CD14-positive monocyte (primary cell): Measurements from ENCODE around the gene VPS52. TPM values are rescaled to one million over a fixed set of nuclear protein-coding genes. Genes with fewer than 3 reads are reported as not detected.

Source experiments
- DNase-seq, 3 donors: peaks; one replicate each; pipeline ENCODE4 v3.0.0-alpha.2; 2011 to 2022
- H2AFZ ChIP-seq: 2 replicates; pipeline ENCODE4 v1.6.0; 2012; ENCODE audit warnings: mild to moderate bottlenecking, low read depth, low read length, inconsistent platforms; ENCODE audit not compliant: insufficient read depth, poor library complexity, severe bottlenecking
- H3K27ac ChIP-seq, 2 donors: 1 replicate in 1 of 2; 2 replicates in 1 of 2; pipeline ENCODE4 v1.5.1; 2012 to 2013; ENCODE audit warnings: low read length in 2 of 2, control low read depth in 1 of 2, inconsistent platforms in 1 of 2, low read depth in 1 of 2, mild to moderate bottlenecking in 1 of 2
- H3K27me3 ChIP-seq, 2 donors: one replicate each; pipeline versions ENCODE4 v1.6.0 to v1.6.1; 2011 to 2013; ENCODE audit warnings: low read length in 2 of 2; ENCODE audit not compliant: control insufficient read depth in 2 of 2, insufficient read depth in 2 of 2
- H3K36me3 ChIP-seq, 2 donors: replicated peaks in 1 of 2; 1 replicate in 1 of 2; 2 replicates in 1 of 2; pipeline versions ENCODE4 v1.5.1 to v1.6.1; 2012 to 2013; ENCODE audit warnings: low read length in 2 of 2, control low read depth in 1 of 2, inconsistent platforms in 1 of 2, mild to moderate bottlenecking in 1 of 2; ENCODE audit not compliant: insufficient read depth in 2 of 2, control insufficient read depth in 1 of 2
- H3K4me1 ChIP-seq, 2 donors: 1 replicate in 1 of 2; 2 replicates in 1 of 2; pipeline versions ENCODE4 v1.5.1 to v1.6.1; 2012 to 2013; ENCODE audit warnings: low read length in 2 of 2, control low read depth in 1 of 2, inconsistent platforms in 1 of 2, mild to moderate bottlenecking in 1 of 2, moderate library complexity in 1 of 2; ENCODE audit not compliant: insufficient read depth in 2 of 2, control insufficient read depth in 1 of 2
- H3K4me2 ChIP-seq: replicated peaks from 2 replicates; pipeline ENCODE3; 2012; ENCODE audit warnings: low read length, moderate library complexity, mild to moderate bottlenecking; ENCODE audit not compliant: poor library complexity, severe bottlenecking; ENCODE audit errors: extremely low read depth
- H3K4me3 ChIP-seq, 3 experiments: fragments of 200-600 bp in 1 of 3; sonication (generic) in 1 of 3; replicated peaks in 1 of 3; 1 replicate in 2 of 3; 2 replicates in 1 of 3; pipeline ENCODE4 v1.5.1; 2011 to 2013; ENCODE audit warnings: low read length in 3 of 3, mild to moderate bottlenecking in 3 of 3, control low read depth in 2 of 3, low read depth in 2 of 3, inconsistent platforms in 1 of 3, moderate library complexity in 1 of 3
- H3K79me2 ChIP-seq: 2 replicates; pipeline ENCODE4 v1.6.0; 2012; ENCODE audit warnings: mild to moderate bottlenecking, control low read depth, inconsistent platforms, low read length, moderate library complexity; ENCODE audit not compliant: insufficient read depth
- H3K9ac ChIP-seq: 2 replicates; pipeline ENCODE4 v1.6.0; 2017; ENCODE audit warnings: low read length, mild to moderate bottlenecking; ENCODE audit not compliant: insufficient read depth, poor library complexity, severe bottlenecking
- H3K9me3 ChIP-seq, 2 donors: replicated peaks in 1 of 2; 1 replicate in 1 of 2; 2 replicates in 1 of 2; pipeline versions ENCODE4 v1.5.1 to v1.6.1; 2012 to 2013; ENCODE audit warnings: low read length in 2 of 2, control low read depth in 1 of 2; ENCODE audit not compliant: control insufficient read depth in 1 of 2, insufficient read depth in 1 of 2
- H4K20me1 ChIP-seq: 2 replicates; pipeline ENCODE4 v1.6.0; 2012; ENCODE audit warnings: mild to moderate bottlenecking, low read length, control low read depth, moderate library complexity; ENCODE audit not compliant: insufficient read depth
- H3K27ac Mint-ChIP-seq, 7 donors: one replicate each; pipeline ENCODE4 v1.8.0; 2020; ENCODE audit warnings: mild to moderate bottlenecking in 7 of 7, mixed read lengths in 7 of 7, moderate library complexity in 6 of 7, inconsistent platforms in 2 of 7
- H3K27me3 Mint-ChIP-seq, 3 donors: one replicate each; pipeline ENCODE4 v1.8.0; 2021 to 2022; ENCODE audit warnings: low read depth in 3 of 3, mild to moderate bottlenecking in 3 of 3, mixed read lengths in 3 of 3, moderate library complexity in 3 of 3, inconsistent platforms in 1 of 3
- H3K36me3 Mint-ChIP-seq, 2 donors: one replicate each; pipeline ENCODE4 v1.8.0; 2020; ENCODE audit warnings: mixed read lengths in 2 of 2, inconsistent platforms in 1 of 2, mild to moderate bottlenecking in 1 of 2
- H3K4me1 Mint-ChIP-seq: one replicate; pipeline ENCODE4 v1.8.0; 2020; ENCODE audit warnings: mild to moderate bottlenecking, mixed read lengths
- H3K4me3 Mint-ChIP-seq, 2 donors: one replicate each; pipeline ENCODE4 v1.8.0; 2020; ENCODE audit warnings: mild to moderate bottlenecking in 2 of 2, mixed read lengths in 2 of 2, moderate library complexity in 1 of 2
- H3K9me3 Mint-ChIP-seq, 7 donors: one replicate each; pipeline ENCODE4 v1.8.0; 2020 to 2022; ENCODE audit warnings: mixed read lengths in 7 of 7, mild to moderate bottlenecking in 6 of 7, moderate library complexity in 6 of 7, inconsistent platforms in 2 of 7
- CTCF ChIP-seq: fragments of 200-600 bp; IDR thresholded peaks from one replicate; pipeline ENCODE4 v1.8.0; 2022; ENCODE audit warnings: antibody characterized with exemption, mild to moderate bottlenecking
- WGBS: methylation state at CpG from one replicate; pipeline ENCODE4 v1.1.5; 2013; ENCODE audit warnings: missing lambda C conversion rate; ENCODE audit not compliant: insufficient coverage; 5-methylcytosine and 5-hydroxymethylcytosine counted together
- intact Hi-C, 2 donors: fragments of 100-400 bp; cut with micrococcal nuclease; formaldehyde crosslinking; loops; one replicate each; pipeline versions ENCODE4 v1.15.0 to v1.15.1; 2023
- polyA plus RNA-seq, 3 donors: library from polyadenylated mRNA; depleted of rRNA in 1 of 3; unstranded in 2 of 3; stranded (reverse) in 1 of 3; fragments of 300-500 nt in 2 of 3; fragments of >200 nt in 1 of 3; fragmentation: Illumina TruSeq in 2 of 3; gene quantifications; 1 replicate in 2 of 3; 2 replicates in 1 of 3; pipeline ENCODE4 v1.2.3, GENCODE V29; 2012 to 2021

VPS52 gene
- polyA plus RNA-seq, 3 donors = 11.0 to 150 (median 14.5) TPM

- WGBS = 88% methylated on average over 8 of the region's 9 CpGs
- H3K27me3 ChIP-seq = no peaks in the 10 kb centered on the region
- intact Hi-C loops = no loop called here
- H3K36me3 ChIP-seq = peaks cover 45 to 80% of the 10 kb centered on the region in 2 donors
- no peak for TF ChIP-seq CTCF
- peak overlapping the region in 1 of 3 experiments; percentile 90 for H3K4me3 ChIP-seq
- no peaks in the 10 kb centered on the region for H3K9me3 Mint-ChIP-seq
- DNase-seq = no peak
- H3K27me3 Mint-ChIP-seq = no peaks in the 10 kb centered on the region
- H3K27ac Mint-ChIP-seq = peak overlapping the region in 2 of 7 donors; percentile 26 to 64
- H3K27ac ChIP-seq = peak overlapping the region; percentile 78 to 80
- peaks cover 61% of the 10 kb centered on the region for H3K4me1 Mint-ChIP-seq
- H2AFZ ChIP-seq = no peak overlapping the region
- peaks cover 42 to 75% of the 10 kb centered on the region in 2 donors for H3K36me3 Mint-ChIP-seq
- peak overlapping the region; percentile 78 for H3K9ac ChIP-seq
- peaks cover 59% of the 10 kb centered on the region for H4K20me1 ChIP-seq
- no peaks in the 10 kb centered on the region for H3K9me3 ChIP-seq
- H3K4me2 ChIP-seq = peak overlapping the region; percentile 99
- peaks cover 56 to 65% of the 10 kb centered on the region in 2 donors for H3K4me1 ChIP-seq
- H3K4me3 Mint-ChIP-seq = peak overlapping the region; percentile 7 to 94
- peaks cover 70% of the 10 kb centered on the region for H3K79me2 ChIP-seq
Measured at GRCh38 chr6:33278392-33278741, 6.7 kb upstream of the VPS52 start.

- H3K4me1 Mint-ChIP-seq = peaks cover 66% of the 10 kb centered on the region
- H3K4me3 Mint-ChIP-seq = peak overlapping the region; percentile 94
- H3K36me3 ChIP-seq = peaks cover 46 to 83% of the 10 kb centered on the region in 2 donors
- H3K9me3 Mint-ChIP-seq = no peaks in the 10 kb centered on the region
- H3K27ac ChIP-seq = peak overlapping the region; percentile 78 to 80
- peak overlapping the region; percentile 76 to 94 (median 90) for H3K4me3 ChIP-seq
- H3K9ac ChIP-seq = peak overlapping the region; percentile 78
- TF ChIP-seq CTCF = no peak
- peaks cover 76% of the 10 kb centered on the region for H3K79me2 ChIP-seq
- peak overlapping the region; percentile 99 for H3K4me2 ChIP-seq
- peak in 1 of 3 donors; percentile 7 for DNase-seq
- H4K20me1 ChIP-seq = peaks cover 64% of the 10 kb centered on the region
- H2AFZ ChIP-seq = peak overlapping the region; percentile 92
- H3K27me3 ChIP-seq = no peaks in the 10 kb centered on the region
- no peaks in the 10 kb centered on the region for H3K9me3 ChIP-seq
- intact Hi-C loops = no loop called here
- peaks cover 62 to 70% of the 10 kb centered on the region in 2 donors for H3K4me1 ChIP-seq
- no peaks in the 10 kb centered on the region for H3K27me3 Mint-ChIP-seq
- H3K27ac Mint-ChIP-seq = peak overlapping the region; percentile 87 to 94 (median 90)
- 27% methylated on average over 35 of the region's 39 CpGs for WGBS
- H3K36me3 Mint-ChIP-seq = peaks cover 44 to 75% of the 10 kb centered on the region in 2 donors
Measured at GRCh38 chr6:33277663-33278391, 6.2 kb upstream of the VPS52 start.
